Hematopoietic multipotent progenitor cell treated with erythropoietin and hydrocortisone succinate and interleukin-3 and kit ligand, for 6 days (in vitro differentiated cells): ENCODE data around the gene TNPO3.

Source experiments
- DNase-seq: peaks from one replicate; pipeline ENCODE4 v3.0.0-alpha.2; 2015

The TNPO3 gene

DNA sequence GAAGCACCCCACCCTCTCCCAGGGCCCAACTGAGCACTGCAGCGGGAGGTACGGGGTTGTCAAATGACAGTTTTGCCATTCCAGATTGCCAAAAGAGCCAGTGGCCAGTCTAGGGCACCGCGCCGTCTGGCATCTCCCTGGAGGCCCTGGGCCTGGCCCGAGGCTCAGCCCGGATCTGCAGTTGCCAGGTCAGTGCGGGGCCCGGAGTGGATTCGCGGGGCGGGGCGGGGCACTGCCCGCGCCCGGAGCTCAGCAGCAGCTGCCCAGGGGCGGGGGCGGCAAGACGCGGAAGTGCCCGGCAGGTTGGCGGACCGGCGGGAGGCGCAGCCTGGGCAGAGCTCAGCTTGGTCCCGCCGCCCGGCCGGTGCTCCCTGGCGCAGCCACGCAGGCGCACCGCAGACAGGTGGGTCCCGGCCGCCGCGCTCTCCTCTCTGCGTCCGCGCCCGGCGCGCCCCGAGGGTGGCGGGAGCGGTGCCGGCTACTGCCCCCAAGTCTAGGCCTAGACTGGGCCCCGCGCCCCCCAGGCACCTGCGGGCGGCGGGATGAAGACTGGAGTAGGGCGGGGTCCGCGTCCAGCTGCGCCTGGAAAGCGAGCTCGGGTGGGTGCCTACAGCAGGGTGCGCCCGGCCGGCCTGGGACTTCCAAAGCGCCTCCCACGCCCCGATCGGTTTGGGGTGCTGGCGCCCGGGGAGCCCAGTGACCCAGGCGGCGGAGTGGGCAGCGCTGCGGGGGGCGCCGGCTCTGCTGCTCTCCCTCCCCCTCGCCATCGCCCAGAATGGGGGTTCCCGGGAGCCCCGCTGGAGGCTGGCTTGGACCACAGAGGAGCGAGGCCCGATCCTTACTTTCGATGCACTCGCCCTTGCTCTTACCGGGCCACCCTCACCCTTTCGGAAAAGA is 117.0 kb downstream of the TNPO3 start, which contains the start of gene IRF5:
TSS of gene IRF5 (plus strand) at position 281 of the 897 bp plus-strand sequence. CDS start 4,155 bp downstream, outside the sequence.
- peak; percentile 41 for DNase-seq

DNA sequence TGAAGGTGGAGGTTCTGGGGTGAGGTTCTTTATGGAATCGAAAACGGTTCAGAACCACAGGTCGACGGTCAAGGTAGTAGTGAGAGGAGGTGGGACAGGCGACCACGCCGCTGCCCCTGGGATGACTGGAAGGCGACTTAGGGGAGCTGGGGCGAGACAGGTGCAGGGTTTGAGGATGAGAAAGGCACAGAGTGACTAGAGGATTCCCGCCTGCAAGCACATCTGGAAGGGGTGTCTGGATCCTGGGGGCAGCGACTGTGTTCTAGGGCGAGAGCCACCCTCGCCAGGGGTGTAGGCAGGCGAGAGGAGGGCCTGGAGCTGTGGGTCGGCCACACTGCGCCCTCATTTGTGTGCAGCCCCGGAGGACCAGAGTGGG is 117.7 kb downstream of the TNPO3 start:
- no peak for DNase-seq

DNA sequence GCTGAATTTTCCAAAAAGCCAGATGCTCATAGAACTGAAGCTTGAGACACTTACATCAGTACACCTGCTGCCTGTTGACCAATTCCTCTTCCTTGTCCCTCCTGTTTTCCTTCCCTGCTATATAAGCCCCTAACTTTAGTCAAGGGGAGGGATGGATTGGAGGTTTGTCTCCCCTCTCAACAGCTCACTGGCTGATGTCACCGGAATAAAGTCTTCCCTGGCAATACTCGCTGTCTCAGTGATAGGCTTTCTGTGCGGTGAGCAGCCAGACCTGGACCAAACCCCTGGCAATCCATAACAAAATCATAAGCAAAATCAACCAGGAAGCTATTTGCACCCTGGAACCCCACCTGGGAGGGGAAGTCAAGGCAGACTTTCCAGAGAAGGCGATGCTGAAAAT is 118.1 kb downstream of the TNPO3 start:
- DNase-seq = no peak

DNA sequence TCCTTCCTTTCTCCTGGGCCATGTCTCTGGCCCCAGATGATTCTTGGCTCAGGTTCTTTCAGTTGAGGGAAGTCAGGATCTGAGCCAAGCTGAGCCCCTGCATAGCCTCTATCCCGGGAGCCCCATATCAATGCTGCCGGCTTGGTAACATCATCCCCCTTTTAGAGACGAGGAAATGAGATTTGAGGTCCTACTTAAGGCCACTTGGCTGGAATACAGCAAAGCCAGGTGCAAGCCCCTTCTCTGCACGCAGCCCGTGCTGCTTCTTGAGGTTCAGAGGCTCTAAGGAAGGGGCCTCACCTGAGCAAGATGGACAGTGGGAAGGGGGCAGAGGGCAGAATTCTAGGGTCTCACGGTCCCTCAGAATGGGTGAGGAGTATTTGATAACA is 119.6 kb downstream of the TNPO3 start:
- no peak for DNase-seq

DNA sequence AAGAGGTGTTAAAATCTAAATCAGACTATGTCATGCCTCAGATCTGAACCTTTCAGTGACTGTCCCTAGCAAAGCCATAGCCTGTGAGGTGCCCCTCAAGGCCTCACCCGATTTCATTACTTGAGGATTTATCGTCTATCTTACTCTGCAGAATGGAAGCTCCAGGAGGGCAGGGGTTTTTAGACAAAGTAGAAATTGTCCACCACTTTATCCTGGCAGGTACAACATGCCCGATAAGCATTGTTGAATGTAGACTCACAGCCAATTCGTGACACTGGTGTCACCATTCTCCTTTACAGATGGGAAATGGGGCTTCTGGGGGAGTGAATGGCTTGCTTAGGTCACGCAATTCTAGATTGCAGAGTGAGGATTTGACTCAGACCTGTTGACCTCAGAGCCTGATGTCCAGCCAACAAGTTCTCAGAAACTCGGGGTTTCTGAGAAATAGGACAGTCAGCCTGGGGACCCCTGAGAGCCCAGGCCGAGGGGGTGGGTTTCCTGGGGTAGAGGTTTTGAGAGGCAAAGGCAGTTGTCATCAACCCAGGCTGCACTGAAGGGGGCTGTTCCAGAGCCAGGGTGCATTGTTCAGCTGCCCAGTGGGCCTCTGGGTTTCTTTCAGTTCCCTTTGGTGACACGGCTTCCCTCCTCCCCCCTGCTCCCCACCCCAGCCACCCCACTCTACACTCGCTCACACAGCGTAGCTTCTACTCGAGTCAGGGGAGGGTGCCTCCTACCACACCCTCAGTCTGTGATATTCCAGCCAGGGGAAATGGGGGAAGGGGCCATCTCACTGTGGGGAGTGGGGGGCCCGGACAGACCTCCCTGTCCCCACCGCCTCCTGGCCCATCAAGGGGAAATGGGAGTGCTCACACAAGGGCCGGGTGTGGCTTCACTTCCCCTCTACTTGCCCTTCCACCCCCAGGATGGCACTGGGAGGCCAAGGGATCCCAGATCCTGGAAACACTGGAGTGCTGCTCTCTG is 120.3 kb downstream of the TNPO3 start:
- DNase-seq = no peak

DNA sequence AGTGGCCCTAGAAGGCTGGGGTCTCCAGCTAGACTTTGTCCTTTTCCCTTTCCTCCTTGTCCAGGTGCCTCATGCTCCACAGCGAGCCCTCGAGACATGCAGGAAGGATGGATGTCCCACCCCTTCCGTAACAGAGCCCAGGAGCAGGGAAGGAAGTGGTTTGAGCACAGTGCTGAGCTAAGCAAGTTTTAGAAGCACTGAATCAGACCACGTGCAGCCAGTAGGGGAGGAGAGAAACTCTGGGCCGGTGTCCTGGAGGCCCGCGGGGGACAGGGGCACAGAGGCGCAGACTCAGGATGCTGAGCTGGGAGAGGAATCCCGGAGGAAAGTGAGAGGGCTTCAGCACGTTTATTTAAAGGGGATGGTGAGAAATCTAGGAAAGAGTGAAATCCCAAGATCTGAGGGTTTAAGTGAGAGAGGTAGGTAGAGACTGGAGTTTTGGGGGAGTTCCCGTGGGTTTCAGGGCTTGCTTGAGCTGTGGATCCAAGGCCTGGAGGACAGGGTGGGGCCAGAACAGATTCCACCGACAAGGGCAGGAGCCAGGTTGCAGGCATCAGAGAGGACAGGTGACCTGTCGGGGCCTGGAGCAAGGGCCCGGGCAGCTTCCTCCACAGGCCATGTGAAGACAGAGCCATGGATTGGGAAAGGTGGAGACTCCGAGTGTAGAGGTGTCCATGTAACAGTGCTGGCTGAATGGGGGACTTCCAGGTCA is 121.6 kb downstream of the TNPO3 start:
- peak; percentile 40 for DNase-seq

DNA sequence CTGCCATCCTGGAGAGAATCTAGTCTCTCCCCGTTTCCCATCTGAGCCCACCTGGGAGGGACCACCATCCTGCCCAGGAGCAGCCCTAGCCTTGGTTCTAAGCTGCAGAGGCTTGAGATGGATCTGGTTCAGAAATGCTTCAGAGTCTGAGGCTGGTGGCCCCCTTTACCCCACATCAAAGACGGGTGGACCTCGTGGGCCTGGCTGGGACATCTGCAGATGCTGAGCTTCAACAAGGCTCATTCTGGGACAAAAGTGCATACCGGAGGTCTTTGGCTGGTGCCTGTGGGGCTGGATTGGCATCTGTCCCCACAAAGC is 122.1 kb downstream of the TNPO3 start:
- no peak for DNase-seq

DNA sequence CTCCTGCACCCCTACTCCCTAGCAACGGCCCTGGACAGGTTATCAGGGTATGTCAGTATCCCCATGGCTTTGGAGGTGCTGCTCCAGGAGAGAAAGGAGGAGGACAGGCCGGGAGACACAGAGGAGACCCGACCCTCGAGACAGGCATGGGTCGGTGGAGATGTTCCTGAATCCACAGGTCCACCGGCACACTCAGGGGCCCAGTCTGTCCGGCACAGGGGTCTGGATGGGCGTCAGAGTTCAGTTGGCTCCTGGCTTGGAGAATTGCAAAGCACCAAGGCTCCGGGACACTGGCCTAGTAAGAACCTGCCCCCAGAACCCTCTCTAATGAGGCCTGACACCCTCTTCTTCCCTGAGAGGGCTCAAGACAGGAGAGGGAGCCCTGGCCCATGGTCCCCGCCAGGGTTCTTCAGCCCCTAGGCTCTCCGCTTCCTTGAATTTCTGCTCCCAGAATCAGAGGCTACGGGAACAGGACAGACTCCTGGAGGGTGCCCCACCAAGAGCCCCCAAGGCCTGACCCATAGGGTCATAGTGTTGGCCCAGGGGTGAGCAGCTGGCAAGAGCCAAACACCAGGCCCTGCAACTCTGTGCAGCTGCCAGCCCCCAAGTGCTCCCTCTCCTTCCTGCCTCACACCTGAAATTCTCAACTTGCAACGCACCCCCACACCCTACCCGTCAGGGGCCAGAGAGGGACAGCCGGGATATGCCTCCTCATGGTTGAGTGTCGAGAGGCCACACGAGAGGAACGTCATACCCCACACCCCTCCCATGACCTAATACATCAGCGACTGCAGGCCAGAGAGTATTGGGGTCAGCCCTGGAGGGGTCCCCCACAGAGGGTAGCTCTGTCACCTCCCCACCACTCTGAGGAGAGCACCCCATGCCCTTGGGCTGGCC is 122.7 kb downstream of the TNPO3 start:
- no peak for DNase-seq

DNA sequence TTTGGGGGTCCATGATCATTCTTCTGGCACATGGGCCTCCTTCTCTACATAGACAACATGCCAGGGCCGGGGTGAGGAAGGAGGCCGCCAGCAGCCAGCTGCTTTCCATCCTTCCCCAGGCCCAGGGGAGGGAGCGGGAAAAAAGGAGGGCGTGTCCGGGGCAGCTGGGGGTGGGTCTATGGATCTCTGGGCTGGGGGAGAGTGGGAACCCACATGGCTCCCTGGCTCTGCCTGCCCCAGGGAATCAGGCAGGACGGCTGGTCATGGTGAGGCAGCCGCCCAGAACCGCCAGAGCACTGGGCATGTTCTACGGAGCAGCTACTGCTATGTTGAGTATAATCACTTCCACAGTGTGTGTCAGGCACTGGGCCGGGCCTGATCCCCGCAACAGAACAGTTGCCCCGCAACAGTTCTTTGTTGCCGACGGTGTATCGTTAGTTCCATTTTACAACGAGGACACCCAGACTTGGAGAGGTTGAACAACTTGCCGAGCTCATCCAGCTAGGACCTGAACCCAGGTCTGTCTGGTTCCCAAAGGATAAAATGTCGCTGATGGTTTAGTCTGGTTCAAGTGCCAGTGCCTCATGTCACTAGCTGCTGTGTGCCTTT is 123.6 kb downstream of the TNPO3 start:
- DNase-seq = no peak

DNA sequence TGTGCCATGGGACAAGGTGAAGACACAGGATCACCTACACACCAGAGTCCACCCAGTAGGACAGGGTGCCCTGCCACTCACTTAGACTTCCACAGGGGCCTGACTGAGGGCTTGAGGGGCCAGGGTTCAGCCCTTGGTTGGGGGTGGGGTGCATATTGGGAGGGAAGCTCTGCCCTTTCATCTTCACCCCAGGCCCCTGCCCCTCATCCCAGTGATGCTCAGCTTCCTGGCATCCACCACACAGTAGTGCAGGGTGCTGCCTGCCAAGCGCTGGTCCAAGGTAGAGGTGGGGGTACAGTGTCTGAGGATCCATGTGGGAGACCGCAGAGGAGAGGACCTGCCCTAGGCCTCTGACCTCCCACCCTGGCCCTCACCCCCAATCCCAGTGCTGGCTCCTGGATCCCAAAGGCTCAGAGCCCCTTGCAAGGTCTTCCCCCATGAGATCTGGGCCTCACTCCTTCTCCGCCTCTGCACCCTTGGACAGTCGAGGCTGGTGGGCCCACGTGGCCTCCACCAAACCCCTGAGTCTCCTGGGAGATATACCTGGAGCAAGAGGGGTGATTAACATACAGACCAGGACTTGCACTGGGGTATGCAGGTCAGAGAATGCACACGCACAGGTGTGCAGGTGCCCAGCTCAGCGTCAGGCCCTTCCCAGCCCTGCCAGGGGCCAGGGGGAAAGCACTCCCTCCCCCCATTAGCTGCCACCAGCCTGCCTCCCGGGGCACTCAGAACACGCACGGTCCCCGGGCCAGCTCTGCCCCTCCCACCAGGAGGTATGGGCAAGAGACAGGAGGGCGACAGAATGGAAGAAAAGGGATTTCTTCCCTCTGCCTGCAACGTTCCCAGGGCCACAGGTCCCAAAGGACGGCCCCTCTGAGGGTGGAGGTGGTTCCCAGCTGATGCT is 125.8 kb downstream of the TNPO3 start:
- no peak for DNase-seq

DNA sequence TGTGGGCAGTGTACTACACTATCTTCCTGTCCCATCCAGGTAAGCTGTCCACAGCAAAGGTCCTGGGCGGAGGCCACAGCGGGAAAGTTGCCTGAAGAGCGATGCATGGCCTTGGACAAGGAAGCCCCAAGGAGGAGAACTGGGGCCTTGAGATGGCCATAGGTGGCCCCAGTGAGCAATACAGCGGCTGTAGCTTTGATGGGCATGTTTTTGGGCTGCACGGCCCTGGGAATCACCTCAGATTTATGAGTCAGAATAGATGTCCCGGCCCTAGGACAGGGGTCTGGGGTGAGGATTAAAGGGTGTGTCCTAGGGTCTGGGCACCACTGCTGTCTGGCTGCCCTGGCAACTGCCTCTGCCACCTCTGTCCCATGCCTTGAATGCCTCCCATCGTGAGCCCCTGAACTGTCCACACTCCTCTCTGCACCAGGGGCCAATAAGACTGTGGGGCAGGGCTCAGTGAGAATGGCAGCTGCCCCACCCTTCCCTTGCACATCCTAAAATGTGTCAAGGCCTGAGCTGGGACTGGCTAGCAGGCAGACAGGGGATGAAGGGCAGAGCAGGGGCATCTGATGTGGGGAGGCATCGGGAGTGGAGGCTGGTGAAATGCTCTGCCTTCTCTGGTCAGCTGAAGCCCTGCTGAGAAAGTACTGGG is 126.6 kb downstream of the TNPO3 start:
- no peak for DNase-seq

DNA sequence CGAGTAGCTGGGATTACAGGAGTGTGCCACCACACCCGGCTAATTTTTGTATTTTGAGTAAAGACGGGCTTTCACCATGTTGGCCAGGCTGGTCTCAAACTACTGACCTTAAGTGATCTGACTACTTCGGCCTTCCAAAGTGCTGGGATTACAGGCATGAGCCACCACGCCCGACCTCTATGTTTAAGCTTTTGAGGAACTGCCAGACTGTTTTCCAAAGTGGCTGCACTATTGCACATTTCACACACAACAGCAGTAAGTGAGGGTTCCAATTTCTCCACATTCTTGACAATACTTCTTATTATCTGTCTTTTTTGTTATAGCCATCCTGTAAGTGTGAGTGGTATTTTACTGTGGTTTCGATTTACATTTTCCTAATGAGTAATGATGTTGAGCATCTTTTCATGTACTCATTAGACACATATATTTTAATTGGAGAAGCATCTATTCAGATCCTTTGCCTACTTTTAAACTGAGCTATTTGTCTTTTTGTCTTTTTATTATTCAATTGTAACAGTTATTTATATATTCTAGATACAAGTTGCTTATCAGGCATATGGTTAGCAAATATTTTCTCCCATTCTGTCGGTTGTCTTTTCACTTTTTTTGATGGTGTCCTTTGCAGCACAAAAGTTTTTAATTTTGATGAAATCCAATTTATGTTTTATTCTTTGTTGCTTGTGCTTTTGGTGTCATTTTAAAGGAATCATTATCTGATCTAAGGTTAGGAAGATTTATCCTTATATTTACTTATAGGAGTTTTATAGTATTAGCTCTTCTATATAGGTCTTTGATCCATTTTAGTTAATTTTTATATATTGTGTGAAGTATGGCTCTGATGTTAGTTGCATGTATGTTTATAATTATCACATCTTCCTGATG is 130.0 kb downstream of the TNPO3 start:
- no peak for DNase-seq

DNA sequence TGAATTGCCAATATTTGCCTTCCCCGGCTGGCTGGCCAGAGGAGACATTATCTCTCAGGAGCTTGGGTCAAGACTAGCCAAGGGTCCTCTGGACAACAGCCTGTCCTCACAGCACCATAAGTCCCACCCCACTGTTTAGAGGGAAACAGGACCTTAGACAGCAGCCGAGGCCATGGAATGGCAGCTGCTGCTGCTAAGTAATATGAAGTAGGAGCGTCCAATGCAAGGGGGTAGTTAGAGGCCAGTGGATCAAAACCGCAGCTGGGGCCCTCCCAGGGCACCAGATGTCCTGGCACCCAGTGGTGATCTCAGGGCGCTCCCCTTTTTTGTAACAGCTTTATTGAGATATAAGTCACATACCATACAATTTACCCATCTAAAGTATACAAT is 131.5 kb downstream of the TNPO3 start:
- DNase-seq = no peak

DNA sequence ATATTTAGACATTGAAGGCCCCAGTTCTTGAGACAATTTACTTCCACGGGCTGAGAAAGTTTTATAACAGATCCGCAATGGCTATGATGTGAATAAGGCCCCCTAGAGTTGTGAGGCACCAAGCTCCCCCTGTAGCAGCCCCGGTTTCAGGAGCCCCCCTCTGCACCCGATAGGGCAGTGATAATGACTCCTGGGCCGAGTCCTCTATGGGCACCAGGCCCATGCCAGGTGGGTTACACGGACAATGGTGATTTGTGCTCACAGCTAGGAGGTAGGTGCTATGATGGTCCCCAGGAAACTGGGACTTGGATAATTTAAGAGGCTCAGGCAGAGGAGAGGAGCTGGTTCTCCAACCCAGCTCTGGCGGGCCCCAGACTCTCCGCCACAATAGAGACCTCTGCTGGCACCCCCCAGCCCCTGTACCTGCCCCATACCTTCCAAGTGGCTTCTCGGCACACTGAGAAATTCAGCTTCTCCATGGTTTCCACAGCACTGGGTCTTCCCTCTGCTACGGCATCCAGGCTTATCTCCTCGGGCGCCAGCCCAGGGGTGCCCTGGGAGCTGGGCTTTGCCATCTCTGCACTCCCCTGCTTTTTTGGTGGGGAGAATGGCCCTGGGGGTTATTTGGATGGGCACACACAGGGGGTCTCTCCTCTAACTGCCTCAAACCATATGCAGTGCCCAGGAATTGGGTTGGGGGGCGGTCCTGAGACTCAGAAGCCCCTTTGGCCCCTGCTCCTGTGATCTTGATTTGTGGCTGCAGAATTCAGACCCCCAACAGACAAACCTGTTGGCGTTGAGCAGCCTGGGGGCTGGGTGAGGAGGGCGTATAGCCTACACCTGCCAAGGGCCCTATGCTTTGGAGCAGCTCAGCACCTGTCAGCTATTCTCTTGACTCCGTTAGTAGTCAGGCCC is 132.2 kb downstream of the TNPO3 start:
- no peak for DNase-seq

DNA sequence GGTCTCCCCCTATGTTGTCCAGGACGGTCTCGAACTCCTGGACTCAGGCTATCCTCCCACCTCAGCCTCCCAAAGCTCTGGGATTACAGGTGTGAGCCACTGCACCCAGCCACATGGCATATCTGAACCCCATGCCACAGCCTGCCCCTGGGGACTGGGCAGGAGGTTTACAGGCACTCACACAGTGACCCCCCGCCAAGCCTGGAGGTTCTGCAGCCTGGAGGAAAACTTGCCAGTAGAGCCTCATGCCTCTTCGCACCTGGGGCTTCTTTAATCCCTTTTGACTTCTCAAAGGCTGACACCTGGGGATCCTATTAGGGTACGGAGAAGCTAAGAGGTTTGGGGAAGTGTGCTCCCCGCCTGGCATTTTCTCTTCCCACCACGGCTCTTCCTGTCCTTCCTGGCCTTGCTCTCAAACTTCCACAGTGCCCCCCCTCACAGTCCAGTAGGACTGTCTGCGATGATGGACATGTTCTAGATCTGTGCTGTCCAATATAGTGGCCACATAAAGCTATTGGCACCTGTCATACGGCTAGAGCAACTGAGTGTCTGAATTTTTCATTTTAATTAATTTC is 133.0 kb downstream of the TNPO3 start:
- DNase-seq = no peak

DNA sequence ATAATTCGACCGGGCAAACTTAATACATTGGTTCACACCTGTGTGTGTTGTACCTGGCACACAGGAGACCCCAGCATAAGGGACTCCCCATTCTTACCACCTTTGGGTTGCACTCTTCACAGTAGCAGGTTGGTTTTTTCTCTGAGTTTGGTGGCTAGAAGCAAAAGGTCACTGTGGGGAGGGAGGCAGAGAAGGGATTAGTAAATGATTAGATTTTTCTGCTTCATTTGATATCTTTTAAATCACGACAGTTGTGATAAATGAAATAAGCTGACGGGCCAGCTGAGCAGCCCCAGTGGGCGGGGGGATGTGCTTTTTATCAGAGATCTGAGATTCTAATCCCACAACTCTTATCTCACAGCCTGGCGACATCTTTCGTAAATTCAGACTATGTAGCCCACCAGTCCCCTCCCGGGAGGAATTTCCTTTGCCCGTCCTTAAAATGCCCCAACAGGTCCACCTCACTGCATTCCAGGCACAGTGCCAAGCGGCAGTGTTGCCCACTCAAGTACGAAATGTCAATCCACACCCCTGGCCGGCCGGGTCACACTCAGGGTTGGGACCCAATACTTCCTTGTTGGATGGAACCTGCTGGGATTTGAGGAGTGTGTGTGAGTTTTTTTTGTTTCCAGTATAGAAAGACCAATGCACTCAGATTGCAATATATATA is 133.9 kb downstream of the TNPO3 start:
- DNase-seq = no peak
